Calu3 (cell line): ENCODE results near the gene TEAD1. TPM values are rescaled to one million over a fixed set of nuclear protein-coding genes. Genes with fewer than 3 reads are reported as not detected.

ENCODE experiments used
- BruUV-seq: library from RNA; stranded (reverse); fragments of 400-500 nt; replicated peaks from 2 replicates; lab custom pipeline; 2021; lab: Mats Ljungman, UMichigan
- CTCF ChIA-PET: fragments of 300-600 bp; sonication (Branson Sonifier 250); formaldehyde crosslinking; loops from one replicate; lab custom pipeline; 2022; ENCODE audit warnings: antibody characterized with exemption; lab: Charles Lee
- DNase-seq: peaks from one replicate; pipeline ENCODE4 v3.0.0; 2022
- H3K27ac Mint-ChIP-seq: one replicate; pipeline ENCODE4 v1.8.0; 2022; ENCODE audit warnings: mixed read lengths; ENCODE audit not compliant: unreplicated experiment
- H3K27me3 Mint-ChIP-seq: one replicate; pipeline ENCODE4 v1.8.0; 2022; ENCODE audit warnings: mixed read lengths; ENCODE audit not compliant: unreplicated experiment
- H3K36me3 Mint-ChIP-seq: one replicate; pipeline ENCODE4 v1.8.0; 2022; ENCODE audit warnings: mild to moderate bottlenecking, moderate library complexity, mixed read lengths; ENCODE audit not compliant: insufficient read depth, unreplicated experiment
- H3K4me1 Mint-ChIP-seq: one replicate; pipeline ENCODE4 v1.8.0; 2022; ENCODE audit warnings: mild to moderate bottlenecking, low read depth, mixed read lengths; ENCODE audit not compliant: unreplicated experiment
- H3K4me3 Mint-ChIP-seq: one replicate; pipeline ENCODE4 v1.8.0; 2022; ENCODE audit warnings: mild to moderate bottlenecking, low read depth, moderate library complexity, mixed read lengths; ENCODE audit not compliant: unreplicated experiment
- H3K9me3 Mint-ChIP-seq: one replicate; pipeline ENCODE4 v1.8.0; 2022; ENCODE audit warnings: low read depth, mixed read lengths; ENCODE audit not compliant: unreplicated experiment
- intact Hi-C: fragments of 100-400 bp; cut with micrococcal nuclease; formaldehyde crosslinking; loops from one replicate; pipeline ENCODE4 v1.10.0; 2022; ENCODE audit not compliant: unreplicated experiment
- total RNA-seq: library from RNA; stranded (reverse); gene quantifications from 2 replicates; pipeline ENCODE4 v1.2.3, GENCODE V29; 2022
- TF ChIP-seq, protein P1 (sequence below): fragments of 200-600 bp; IDR thresholded peaks from one replicate; pipeline ENCODE4 v1.8.0; 2022; ENCODE audit warnings: antibody characterized with exemption; ENCODE audit not compliant: unreplicated experiment

The TEAD1 gene
- total RNA-seq, 1 experiment from 2014 or later: 104 TPM

DNA sequence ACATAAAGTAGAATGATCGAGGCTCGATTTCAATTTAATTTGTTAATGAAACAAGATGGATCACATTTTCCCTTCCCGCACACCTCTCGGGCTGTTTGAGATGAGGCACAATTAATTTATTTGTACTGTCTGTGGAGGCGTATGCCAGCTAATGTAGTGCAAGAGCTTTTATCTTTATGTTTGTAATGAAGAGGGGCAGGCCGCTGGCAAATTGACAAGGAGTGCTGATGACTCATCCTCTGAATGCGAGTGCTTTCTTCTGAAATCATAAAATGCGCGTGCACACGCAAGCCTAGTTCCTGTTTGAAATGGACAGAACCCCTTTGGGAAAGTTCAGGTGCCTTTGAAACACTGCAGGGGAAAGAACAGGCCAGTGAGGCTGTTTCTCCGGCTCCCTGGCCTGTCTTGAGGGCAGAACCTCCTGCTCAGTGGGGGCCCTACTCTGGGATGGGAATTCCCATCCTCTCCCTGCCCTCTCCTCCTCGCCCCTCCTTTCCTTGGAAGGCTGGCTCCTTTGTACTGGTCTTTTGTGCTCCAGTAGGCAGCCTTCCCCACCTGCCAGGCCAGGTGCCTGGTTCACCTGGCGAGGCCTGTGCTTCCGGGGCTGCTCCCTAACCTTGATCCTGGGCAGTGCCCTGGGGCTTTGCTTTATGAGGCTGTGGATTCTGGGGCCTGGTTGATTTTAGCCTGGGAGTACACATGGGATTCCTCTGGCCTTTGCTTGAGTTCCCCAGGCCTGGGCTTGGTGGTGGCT lies 50.3 kb downstream of the TEAD1 start:
- TSS peak; percentile 69 for BruUV-seq
- CTCF ChIA-PET: interaction anchor here (0.8 to 1.4 kb wide), 2 partner anchors 22 to 31 kb away, joined by 3 to 4 read pairs; no protein-coding TSS in a partner anchor
- intact Hi-C loops: loop anchor here (2.0 to 10.0 kb wide), 4 partner anchors 48 to 164 kb away; no protein-coding TSS in a partner anchor
- Mint-ChIP-seq H3K4me3 (peak overlapping the region; percentile 79), H3K9me3 (no peaks in the 10 kb centered on the region), H3K4me1 (peaks cover 94% of the 10 kb centered on the region), H3K36me3 (peaks cover 48% of the 10 kb centered on the region), H3K27me3 (no peaks in the 10 kb centered on the region), H3K27ac (peak overlapping the region; percentile 100)
- TF ChIP-seq, protein P1, sequence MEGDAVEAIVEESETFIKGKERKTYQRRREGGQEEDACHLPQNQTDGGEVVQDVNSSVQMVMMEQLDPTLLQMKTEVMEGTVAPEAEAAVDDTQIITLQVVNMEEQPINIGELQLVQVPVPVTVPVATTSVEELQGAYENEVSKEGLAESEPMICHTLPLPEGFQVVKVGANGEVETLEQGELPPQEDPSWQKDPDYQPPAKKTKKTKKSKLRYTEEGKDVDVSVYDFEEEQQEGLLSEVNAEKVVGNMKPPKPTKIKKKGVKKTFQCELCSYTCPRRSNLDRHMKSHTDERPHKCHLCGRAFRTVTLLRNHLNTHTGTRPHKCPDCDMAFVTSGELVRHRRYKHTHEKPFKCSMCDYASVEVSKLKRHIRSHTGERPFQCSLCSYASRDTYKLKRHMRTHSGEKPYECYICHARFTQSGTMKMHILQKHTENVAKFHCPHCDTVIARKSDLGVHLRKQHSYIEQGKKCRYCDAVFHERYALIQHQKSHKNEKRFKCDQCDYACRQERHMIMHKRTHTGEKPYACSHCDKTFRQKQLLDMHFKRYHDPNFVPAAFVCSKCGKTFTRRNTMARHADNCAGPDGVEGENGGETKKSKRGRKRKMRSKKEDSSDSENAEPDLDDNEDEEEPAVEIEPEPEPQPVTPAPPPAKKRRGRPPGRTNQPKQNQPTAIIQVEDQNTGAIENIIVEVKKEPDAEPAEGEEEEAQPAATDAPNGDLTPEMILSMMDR: no peak
- DNase-seq: peak; percentile 86

DNA sequence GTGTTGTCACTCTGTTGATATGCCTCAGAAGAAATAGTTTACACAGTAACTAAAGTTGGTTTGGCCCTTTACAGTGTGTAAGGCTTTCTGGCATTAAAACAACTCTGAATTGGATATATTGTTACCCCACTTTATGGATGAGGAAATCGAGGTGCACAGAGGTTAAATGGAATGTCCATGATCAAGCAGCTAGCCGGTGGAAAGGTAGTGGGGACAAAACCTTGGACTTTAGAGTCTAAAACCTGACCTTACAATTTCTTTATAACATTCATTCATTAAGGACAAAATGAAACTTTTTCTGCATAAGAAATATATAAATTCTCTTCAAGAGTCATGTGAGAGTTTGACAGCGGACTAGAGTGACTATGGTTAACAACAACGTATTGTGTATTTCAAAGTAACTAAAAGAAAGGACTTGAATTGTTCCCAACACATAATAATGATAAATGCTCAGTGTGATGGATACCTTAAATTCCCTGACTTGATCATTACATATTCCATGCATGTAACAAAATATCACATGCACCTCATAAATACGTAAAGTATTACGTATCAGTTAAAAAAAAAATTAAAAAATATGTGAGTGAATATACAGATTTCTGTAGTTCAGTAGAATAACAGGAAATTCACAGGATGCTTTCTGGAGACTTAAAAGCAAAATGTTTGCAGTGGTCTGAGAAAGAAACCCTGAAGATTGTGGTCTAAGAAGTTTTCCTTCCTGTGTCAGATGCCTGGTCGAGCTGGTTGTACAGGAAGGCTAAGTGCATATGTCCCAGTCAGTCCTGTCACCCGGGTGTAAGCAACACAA lies 51.0 kb downstream of the TEAD1 start:
- peaks cover 48% of the 10 kb centered on the region for H3K36me3 Mint-ChIP-seq
- TF ChIP-seq, protein P1: no peak
- peaks cover 89% of the 10 kb centered on the region for H3K4me1 Mint-ChIP-seq
- peak; percentile 41 for DNase-seq
- CTCF ChIA-PET: interaction anchor here (0.8 to 1.4 kb wide), 2 partner anchors 17 to 163 kb away, joined by 3 to 4 read pairs; no protein-coding TSS in a partner anchor
- no TSS peak for BruUV-seq
- H3K27me3 Mint-ChIP-seq: no peaks in the 10 kb centered on the region
- H3K27ac Mint-ChIP-seq: peak overlapping the region; percentile 100
- no peaks in the 10 kb centered on the region for H3K9me3 Mint-ChIP-seq
- intact Hi-C loops: loop anchor here (2.0 to 10.0 kb wide), 3 partner anchors 78 to 164 kb away; no protein-coding TSS in a partner anchor
- H3K4me3 Mint-ChIP-seq: peak overlapping the region; percentile 79

DNA sequence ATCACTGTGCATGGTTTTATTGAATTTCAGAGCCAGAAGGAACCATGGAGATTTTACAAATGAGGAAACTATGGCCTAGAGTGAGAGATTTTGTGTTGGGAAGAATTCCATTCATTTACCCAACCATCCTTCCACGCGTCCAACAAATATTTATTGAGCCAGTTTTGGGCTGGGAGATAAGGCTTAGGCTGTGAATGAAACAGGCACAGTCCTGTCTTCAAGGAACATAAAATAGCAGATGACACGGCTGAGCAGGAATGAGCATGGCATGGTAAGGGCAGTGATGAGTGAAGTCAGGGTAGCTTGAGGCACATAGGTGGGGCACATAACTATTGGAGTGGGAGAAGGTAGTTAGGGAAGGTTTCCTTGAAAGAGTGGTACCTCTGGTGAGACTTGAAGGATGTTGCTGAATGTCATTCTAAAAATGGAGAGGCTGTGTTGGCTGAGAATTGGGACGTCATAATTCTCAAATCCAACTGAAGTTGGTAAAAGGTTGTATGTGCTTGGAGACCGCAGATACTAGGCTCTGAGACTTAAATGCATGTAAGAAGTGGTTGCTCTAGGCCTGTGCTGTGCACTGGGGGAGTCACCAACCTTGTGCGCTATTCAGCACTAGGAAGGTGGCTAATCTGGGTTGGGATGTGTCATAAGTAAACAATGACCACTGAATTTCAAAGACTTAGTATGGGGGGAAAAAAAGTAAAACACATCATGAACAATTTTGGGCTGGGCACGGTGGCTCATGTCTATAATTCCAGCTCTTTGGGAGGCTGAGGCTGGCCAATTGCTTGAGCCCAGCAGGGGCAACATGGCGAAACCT lies 51.9 kb downstream of the TEAD1 start:
- H3K4me3 Mint-ChIP-seq: peak overlapping the region; percentile 43
- TF ChIP-seq, protein P1: no peak
- H3K27ac Mint-ChIP-seq: peak overlapping the region; percentile 100
- DNase-seq: no peak
- no peaks in the 10 kb centered on the region for H3K27me3 Mint-ChIP-seq
- H3K9me3 Mint-ChIP-seq: no peaks in the 10 kb centered on the region
- CTCF ChIA-PET: interaction anchor here (0.8 to 1.4 kb wide), 2 partner anchors 16 to 162 kb away, joined by 3 to 4 read pairs; no protein-coding TSS in a partner anchor
- intact Hi-C loops: loop anchor here (2.0 to 10.0 kb wide), 4 partner anchors 21 to 163 kb away; no protein-coding TSS in a partner anchor
- H3K4me1 Mint-ChIP-seq: peaks cover 81% of the 10 kb centered on the region
- H3K36me3 Mint-ChIP-seq: peaks cover 48% of the 10 kb centered on the region
- no TSS peak for BruUV-seq
